Stomach (tissue), 4 donors: ENCODE measurements around the gene ELP1.

ENCODE experiments used
- EP300 ChIP-seq: sonication (generic); formaldehyde crosslinking; IDR thresholded peaks from one replicate; pipeline ENCODE4 v1.6.1; 2017; ENCODE audit warnings: antibody characterized with exemption
- POLR2A ChIP-seq, 4 donors: fragments of 450-650 bp; IDR thresholded peaks; one replicate each; pipeline ENCODE4 v1.6.1; 2016; ENCODE audit warnings: antibody characterized with exemption in 4 of 4, control low read depth in 2 of 4, mild to moderate bottlenecking in 1 of 4, moderate library complexity in 1 of 4
- POLR2AphosphoS5 ChIP-seq, 3 donors: sonication (generic); formaldehyde crosslinking; IDR thresholded peaks; one replicate each; pipeline ENCODE4 v1.6.1; 2016; ENCODE audit warnings: antibody characterized with exemption in 3 of 3
- TF ChIP-seq, protein P1 (sequence below), 7 experiments: fragments of 450-650 bp in 4 of 7; fragments of 200-600 bp in 3 of 7; sonication (generic) in 3 of 7; IDR thresholded peaks; one replicate each; pipeline ENCODE4 v1.5.1; 2016 to 2019; ENCODE audit warnings: antibody characterized with exemption in 7 of 7, control low read depth in 2 of 7, mild to moderate bottlenecking in 1 of 7

GRCh38 chr9:108939975-108940374, 6.1 kb upstream of the ELP1 start:
- TF ChIP-seq POLR2A (IDR thresholded peaks at IDR 0.05) = no peak
- TF ChIP-seq, protein P1, sequence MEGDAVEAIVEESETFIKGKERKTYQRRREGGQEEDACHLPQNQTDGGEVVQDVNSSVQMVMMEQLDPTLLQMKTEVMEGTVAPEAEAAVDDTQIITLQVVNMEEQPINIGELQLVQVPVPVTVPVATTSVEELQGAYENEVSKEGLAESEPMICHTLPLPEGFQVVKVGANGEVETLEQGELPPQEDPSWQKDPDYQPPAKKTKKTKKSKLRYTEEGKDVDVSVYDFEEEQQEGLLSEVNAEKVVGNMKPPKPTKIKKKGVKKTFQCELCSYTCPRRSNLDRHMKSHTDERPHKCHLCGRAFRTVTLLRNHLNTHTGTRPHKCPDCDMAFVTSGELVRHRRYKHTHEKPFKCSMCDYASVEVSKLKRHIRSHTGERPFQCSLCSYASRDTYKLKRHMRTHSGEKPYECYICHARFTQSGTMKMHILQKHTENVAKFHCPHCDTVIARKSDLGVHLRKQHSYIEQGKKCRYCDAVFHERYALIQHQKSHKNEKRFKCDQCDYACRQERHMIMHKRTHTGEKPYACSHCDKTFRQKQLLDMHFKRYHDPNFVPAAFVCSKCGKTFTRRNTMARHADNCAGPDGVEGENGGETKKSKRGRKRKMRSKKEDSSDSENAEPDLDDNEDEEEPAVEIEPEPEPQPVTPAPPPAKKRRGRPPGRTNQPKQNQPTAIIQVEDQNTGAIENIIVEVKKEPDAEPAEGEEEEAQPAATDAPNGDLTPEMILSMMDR (IDR thresholded peaks at IDR 0.05) = no peak
- no peak for TF ChIP-seq EP300
- TF ChIP-seq POLR2AphosphoS5 (IDR thresholded peaks at IDR 0.05) = no peak
